Fibroblast of skin of right biceps (primary cell): ENCODE data around the gene RAB6B.

Experiments
- DNase-seq: peaks from one replicate; pipeline ENCODE4 v3.0.0-alpha.2; 2013

The RAB6B gene

GRCh38 chr3:133880886-133881455 is 14.7 kb downstream of the RAB6B start:
- DNase-seq = no peak

- no peak for DNase-seq
Measured at GRCh38 chr3:133880287-133880686, 15.4 kb downstream of the RAB6B start.

- no peak for DNase-seq
Measured at GRCh38 chr3:133878518-133878917, 17.2 kb downstream of the RAB6B start.

GRCh38 chr3:133877221-133877620 is 18.5 kb downstream of the RAB6B start:
- DNase-seq = no peak

- DNase-seq = no peak
Measured at GRCh38 chr3:133874761-133875438, 20.8 kb downstream of the RAB6B start.

- no peak for DNase-seq
Measured at GRCh38 chr3:133874344-133874743, 21.3 kb downstream of the RAB6B start.

GRCh38 chr3:133872781-133873180 is 22.9 kb downstream of the RAB6B start:
- no peak for DNase-seq

- DNase-seq = no peak
Measured at GRCh38 chr3:133872161-133872560, 23.5 kb downstream of the RAB6B start.

- no peak for DNase-seq
Measured at GRCh38 chr3:133871368-133872090, 24.2 kb downstream of the RAB6B start.

GRCh38 chr3:133870822-133871221 is 24.9 kb downstream of the RAB6B start:
- no peak for DNase-seq

- DNase-seq = no peak
Measured at GRCh38 chr3:133869586-133869985, 26.1 kb downstream of the RAB6B start.

- DNase-seq = no peak
Measured at GRCh38 chr3:133868758-133869475, 26.8 kb downstream of the RAB6B start.

GRCh38 chr3:133868186-133868585 is 27.5 kb downstream of the RAB6B start:
- no peak for DNase-seq

- no peak for DNase-seq
Measured at GRCh38 chr3:133866141-133866540, 29.5 kb downstream of the RAB6B start.

GRCh38 chr3:133865136-133865855 is 30.4 kb downstream of the RAB6B start:
- DNase-seq = no peak

- DNase-seq = no peak
Measured at GRCh38 chr3:133864616-133865015, 31.1 kb downstream of the RAB6B start.

GRCh38 chr3:133863911-133864310 is 31.8 kb downstream of the RAB6B start:
- no peak for DNase-seq

- no peak for DNase-seq
Measured at GRCh38 chr3:133862161-133862560, 33.5 kb downstream of the RAB6B start.

- DNase-seq = no peak
Measured at GRCh38 chr3:133860519-133860918, 35.2 kb downstream of the RAB6B start.

GRCh38 chr3:133859381-133860234 is 36.1 kb downstream of the RAB6B start:
- no peak for DNase-seq

GRCh38 chr3:133857767-133858166 is 37.9 kb downstream of the RAB6B start:
- no peak for DNase-seq

- DNase-seq = peak; percentile 48
Measured at GRCh38 chr3:133856316-133856715, 39.4 kb downstream of the RAB6B start.
